ENCODE results near the gene INKA2.
A peak's percentile ranks its signal among the peaks of the same experiment; 100 is the strongest.

Gene INKA2

GRCh38 chr1:111777301-111777700 is 38.1 kb upstream of the INKA2 start:
- H3K4me3 ChIP-seq (ENCODE audit: low read length) = no peak overlapping the region
- TF ChIP-seq CTCF (IDR thresholded peaks at IDR 0.05; ENCODE audit: insufficient read depth, low read depth, low read length, missing control alignments) = no peak
- DNase-seq (ENCODE audit: low read depth) = no peak

GRCh38 chr1:111776861-111777260 is 37.7 kb upstream of the INKA2 start:
- no peak overlapping the region for H3K4me3 ChIP-seq (ENCODE audit: low read length)
- no peak for TF ChIP-seq CTCF (IDR thresholded peaks at IDR 0.05; ENCODE audit: insufficient read depth, low read depth, low read length, missing control alignments)

GRCh38 chr1:111776391-111776790 is 37.2 kb upstream of the INKA2 start:
- TF ChIP-seq CTCF (IDR thresholded peaks at IDR 0.05; ENCODE audit: insufficient read depth, low read depth, low read length, missing control alignments) = no peak
- no peak overlapping the region for H3K4me3 ChIP-seq (ENCODE audit: low read length)

More at GRCh38 chr1:111776861-111777260, 37.7 kb upstream of the INKA2 start:
- DNase-seq (ENCODE audit: low read depth) = no peak

GRCh38 chr1:111775966-111776365 is 36.8 kb upstream of the INKA2 start:
- no peak for TF ChIP-seq CTCF (IDR thresholded peaks at IDR 0.05; ENCODE audit: insufficient read depth, low read depth, low read length, missing control alignments)
- DNase-seq (ENCODE audit: low read depth) = no peak
- H3K4me3 ChIP-seq (ENCODE audit: low read length) = no peak overlapping the region

More at GRCh38 chr1:111776391-111776790, 37.2 kb upstream of the INKA2 start:
- DNase-seq (ENCODE audit: low read depth) = no peak

GRCh38 chr1:111770916-111771315 is 31.7 kb upstream of the INKA2 start:
- TF ChIP-seq CTCF (IDR thresholded peaks at IDR 0.05; ENCODE audit: insufficient read depth, low read depth, low read length, missing control alignments) = no peak
- no peak overlapping the region for H3K4me3 ChIP-seq (ENCODE audit: low read length)
- no peak for DNase-seq (ENCODE audit: low read depth)

- peak; percentile 75 for DNase-seq (ENCODE audit: low read depth)
- peak; percentile 74 for TF ChIP-seq CTCF (IDR thresholded peaks at IDR 0.05; ENCODE audit: insufficient read depth, low read depth, low read length, missing control alignments)
- no peak overlapping the region for H3K4me3 ChIP-seq (ENCODE audit: low read length)
These were observed 30.4 kb upstream of the INKA2 start for GRCh38 chr1:111769517-111770146.

GRCh38 chr1:111768625-111769024 is 29.4 kb upstream of the INKA2 start:
- no peak for DNase-seq (ENCODE audit: low read depth)
- no peak for TF ChIP-seq CTCF (IDR thresholded peaks at IDR 0.05; ENCODE audit: insufficient read depth, low read depth, low read length, missing control alignments)
- no peak overlapping the region for H3K4me3 ChIP-seq (ENCODE audit: low read length)
